Ascending aorta (tissue), 2 donors: ENCODE data around the gene TMEM120A. TPM values are rescaled to one million over a fixed set of nuclear protein-coding genes. Genes with fewer than 3 reads are reported as not detected.

Experiments used
- DNase-seq, 2 donors: peaks; one replicate each; pipeline ENCODE4 v3.0.0-alpha.2; 2019; ENCODE audit warnings: low spot score in 2 of 2
- H3K27ac ChIP-seq, 2 donors: fragments of 200-600 bp; sonication (generic); one replicate each; pipeline ENCODE4 v1.5.1; 2016 to 2017; ENCODE audit warnings: mild to moderate bottlenecking in 1 of 2
- H3K27me3 ChIP-seq: fragments of 200-600 bp; sonication (generic); one replicate; pipeline ENCODE4 v1.5.1; 2017
- H3K36me3 ChIP-seq, 2 donors: fragments of 200-600 bp; sonication (generic); one replicate each; pipeline ENCODE4 v1.5.1; 2016
- H3K4me1 ChIP-seq, 2 donors: fragments of 200-600 bp; sonication (generic); one replicate each; pipeline ENCODE4 v1.5.1; 2016 to 2017; ENCODE audit warnings: mild to moderate bottlenecking in 1 of 2
- H3K4me3 ChIP-seq, 2 donors: fragments of 200-600 bp; sonication (generic); one replicate each; pipeline ENCODE4 v1.5.1; 2016 to 2017; ENCODE audit warnings: mild to moderate bottlenecking in 1 of 2
- H3K9me3 ChIP-seq, 2 donors: fragments of 200-600 bp; sonication (generic); one replicate each; pipeline ENCODE4 v1.5.1; 2016
- CTCF ChIP-seq, 3 experiments: fragments of 200-600 bp in 2 of 3; fragments of 450-650 bp in 1 of 3; sonication (generic) in 2 of 3; IDR thresholded peaks; one replicate each; pipeline ENCODE4 v1.5.1; 2016 to 2019; ENCODE audit warnings: antibody characterized with exemption in 3 of 3, mild to moderate bottlenecking in 1 of 3, moderate library complexity in 1 of 3
- intact Hi-C: fragments of 100-400 bp; cut with DNase I; formaldehyde crosslinking; loops from one replicate; pipeline ENCODE4 v1.15.1; 2023
- total RNA-seq: library from RNA; depleted of rRNA; stranded (reverse); fragments of >200 nt; gene quantifications from one replicate; pipeline ENCODE4 v1.1.0, GENCODE V29; 2016

TMEM120A gene
- total RNA-seq, 1 donor from 2014 or later, result 24.2 TPM

DNA sequence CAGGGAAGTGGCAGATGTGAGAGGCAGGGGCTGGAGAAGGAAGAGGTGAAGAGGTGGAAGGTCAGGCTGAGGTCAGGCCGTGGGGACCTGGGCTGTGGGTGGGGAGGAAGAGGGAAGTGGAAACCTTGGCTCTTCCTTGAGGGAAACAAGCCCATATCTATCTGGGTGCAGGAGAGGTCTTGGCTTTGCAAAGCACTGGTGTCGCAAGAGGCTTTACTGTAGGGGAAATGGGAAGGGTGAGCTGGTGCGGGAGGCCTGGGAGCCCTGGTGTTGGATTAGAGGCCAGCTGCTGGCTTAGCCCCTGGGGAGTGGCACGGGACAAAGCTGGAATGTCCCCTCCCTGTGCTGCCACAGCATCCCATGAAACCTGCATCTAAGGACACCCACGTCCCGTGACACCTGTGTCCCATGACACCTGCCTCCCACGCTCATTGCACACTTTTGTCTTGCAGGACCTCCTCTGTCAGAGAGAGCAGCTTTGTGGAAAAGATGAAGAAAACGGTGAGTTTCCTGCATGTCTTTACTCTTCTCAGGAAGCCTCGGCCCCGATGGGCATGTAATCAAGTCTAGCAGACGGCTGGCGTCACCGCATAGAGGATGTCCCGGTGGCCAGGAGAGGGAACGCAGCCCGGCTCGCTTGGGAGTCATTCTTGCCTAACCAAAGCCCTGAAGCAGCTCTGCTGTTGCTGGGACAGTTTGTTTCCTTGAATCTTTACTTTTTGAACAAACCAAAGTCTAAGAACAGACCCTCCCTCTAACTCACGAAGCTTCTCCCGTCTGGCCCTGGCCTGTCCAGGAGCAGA lies 22.2 kb downstream of the TMEM120A start:
- no peak for TF ChIP-seq CTCF (IDR thresholded peaks at IDR 0.05)
- Histone ChIP-seq H3K36me3 (peaks cover 7 to 23% of the 10 kb centered on the region in 2 donors), H3K27me3 (no peaks in the 10 kb centered on the region), H3K9me3 (no peaks in the 10 kb centered on the region), H3K27ac (no peak overlapping the region), H3K4me3 (no peak overlapping the region), H3K4me1 (peaks cover 6 to 10% of the 10 kb centered on the region in 2 donors)
- intact Hi-C loops, result no loop called here
- peak in 1 of 2 donors; percentile 77 for DNase-seq

DNA sequence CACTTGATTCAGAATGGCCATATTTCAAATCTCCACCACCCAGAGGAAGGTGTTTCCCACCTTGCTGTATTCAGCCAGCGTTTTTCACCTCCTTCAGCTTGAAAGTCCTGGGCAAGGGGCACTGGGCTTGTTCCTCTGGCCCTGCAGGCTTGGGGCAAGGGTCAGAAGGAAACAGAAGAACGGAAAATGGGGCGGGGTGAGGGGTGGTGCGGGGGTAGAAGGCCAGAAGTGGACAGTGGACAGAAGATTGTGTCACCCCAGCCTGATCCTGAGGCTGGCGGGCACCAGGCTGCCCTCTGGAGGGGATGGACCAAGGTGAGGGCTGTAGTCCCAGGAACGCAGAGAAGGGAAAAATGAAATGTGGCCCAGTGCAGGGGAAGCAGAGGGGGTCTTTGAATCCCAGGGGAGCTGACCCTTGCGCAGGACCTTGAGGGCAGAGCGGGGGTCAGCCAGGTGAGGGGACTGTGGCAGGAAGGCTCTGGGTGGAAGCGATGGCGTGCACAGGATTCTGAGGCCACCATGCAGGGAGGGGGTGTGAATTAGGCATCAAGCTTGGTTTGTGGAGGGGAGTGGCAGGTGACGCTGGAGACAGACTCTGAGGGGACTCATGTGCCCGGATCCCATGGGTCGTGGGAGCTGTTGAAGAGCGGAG lies 23.0 kb downstream of the TMEM120A start:
- no peak overlapping the region for H3K27ac ChIP-seq
- intact Hi-C loops, result no loop called here

GRCh38 chr7:75969704-75970498 lies 24.5 kb downstream of the TMEM120A start:
- intact Hi-C loops, result loop anchor here (10.0 kb wide), 1 partner anchor 255 kb away; no protein-coding TSS in a partner anchor
- Histone ChIP-seq H3K9me3 (no peaks in the 10 kb centered on the region), H3K4me1 (peaks cover 20 to 26% of the 10 kb centered on the region in 2 donors), H3K27ac (peak overlapping the region in 1 of 2 donors; percentile 92), H3K27me3 (no peaks in the 10 kb centered on the region), H3K4me3 (no peak overlapping the region), H3K36me3 (peaks cover 7 to 19% of the 10 kb centered on the region in 2 donors)
- DNase-seq, result no peak
- no peak for TF ChIP-seq CTCF (IDR thresholded peaks at IDR 0.05)

More for the DNA sequence above, 23.0 kb downstream of the TMEM120A start:
- H3K4me1 ChIP-seq, result peaks cover 9 to 12% of the 10 kb centered on the region in 2 donors
- H3K27me3 ChIP-seq, result no peaks in the 10 kb centered on the region
- no peaks in the 10 kb centered on the region for H3K9me3 ChIP-seq
- TF ChIP-seq CTCF (IDR thresholded peaks at IDR 0.05), result no peak
- H3K36me3 ChIP-seq, result peaks cover 7 to 23% of the 10 kb centered on the region in 2 donors
- H3K4me3 ChIP-seq, result no peak overlapping the region
- no peak for DNase-seq

DNA sequence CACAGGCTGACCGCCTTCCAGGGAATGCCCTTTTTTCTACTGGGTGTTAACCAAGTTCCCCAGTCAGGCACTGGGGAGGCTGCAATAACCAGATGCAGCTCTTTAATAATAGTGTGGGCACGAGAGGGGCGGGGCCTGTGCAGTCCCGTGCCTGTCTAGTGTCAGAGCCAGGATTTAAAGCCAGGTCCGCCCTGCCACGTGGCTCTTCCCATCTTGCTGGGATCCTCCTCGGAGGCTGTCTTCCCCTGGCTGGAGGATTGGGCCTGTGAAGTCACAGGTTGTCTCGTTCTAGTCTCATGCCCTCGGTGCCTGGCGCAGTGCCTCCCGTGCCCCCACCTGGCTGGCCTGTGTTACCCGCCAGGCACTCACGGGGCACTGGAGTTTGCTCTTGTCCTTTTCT lies 25.2 kb downstream of the TMEM120A start:
- intact Hi-C loops, result loop anchor here (10.0 kb wide), 1 partner anchor 254 kb away; no protein-coding TSS in a partner anchor
- peak in 1 of 2 donors; percentile 66 for DNase-seq
- Histone ChIP-seq H3K27me3 (no peaks in the 10 kb centered on the region), H3K9me3 (no peaks in the 10 kb centered on the region), H3K36me3 (peaks cover 6 to 15% of the 10 kb centered on the region in 2 donors), H3K4me3 (no peak overlapping the region), H3K27ac (peak overlapping the region; percentile 10 to 92), H3K4me1 (peaks cover 20 to 29% of the 10 kb centered on the region in 2 donors)
- TF ChIP-seq CTCF (IDR thresholded peaks at IDR 0.05), result no peak

GRCh38 chr7:75968561-75969001 lies 25.8 kb downstream of the TMEM120A start:
- TF ChIP-seq CTCF (IDR thresholded peaks at IDR 0.05), result no peak
- intact Hi-C loops, result loop anchor here (10.0 kb wide), 1 partner anchor 254 kb away; no protein-coding TSS in a partner anchor
- peak in 1 of 2 donors; percentile 64 for DNase-seq
- Histone ChIP-seq H3K27me3 (no peaks in the 10 kb centered on the region), H3K4me3 (no peak overlapping the region), H3K36me3 (peaks cover 4 to 15% of the 10 kb centered on the region in 2 donors), H3K4me1 (peaks cover 20 to 32% of the 10 kb centered on the region in 2 donors), H3K27ac (peak overlapping the region; percentile 10 to 92), H3K9me3 (no peaks in the 10 kb centered on the region)
